NCI-H446 (cell line): Measurements from ENCODE around the gene DMD.

ENCODE experiments used
- DNase-seq, 2 experiments: peaks; one replicate each; lab custom pipeline; 2025; lab: John Stamatoyannopoulos, UW

The DMD gene

GRCh38 chrX:31112226-31112999 lies 2098.9 kb downstream of the DMD start:
- no peak for DNase-seq

- no peak for DNase-seq
These were observed 2100.7 kb downstream of the DMD start for GRCh38 chrX:31110657-31111056.

GRCh38 chrX:31099536-31100090 lies 2111.7 kb downstream of the DMD start:
- DNase-seq = no peak

- DNase-seq = no peak
These were observed 2113.3 kb downstream of the DMD start for GRCh38 chrX:31098079-31098478.

GRCh38 chrX:31093639-31093975 lies 2117.7 kb downstream of the DMD start:
- no peak for DNase-seq

- DNase-seq = no peak
These were observed 2118.2 kb downstream of the DMD start for GRCh38 chrX:31092970-31093638.

GRCh38 chrX:31092476-31092875 lies 2118.9 kb downstream of the DMD start:
- peak in 1 of 2 experiments; percentile 2 for DNase-seq

- DNase-seq = no peak
These were observed 2119.5 kb downstream of the DMD start for GRCh38 chrX:31091819-31092218.

GRCh38 chrX:31074522-31074921 lies 2136.8 kb downstream of the DMD start:
- DNase-seq = no peak

GRCh38 chrX:31071725-31072124 lies 2139.6 kb downstream of the DMD start, which contains the start of gene FTHL17:
Gene FTHL17 (minus strand): TSS chrX:31072041. CDS start chrX:31071953, 88 bp downstream.
- DNase-seq = no peak

GRCh38 chrX:31071262-31071661 lies 2140.1 kb downstream of the DMD start:
- no peak for DNase-seq

- no peak for DNase-seq
These were observed 2141.3 kb downstream of the DMD start for GRCh38 chrX:31070057-31070468.
